SK-MEL-5 (cell line): ENCODE measurements around the gene ARID5A. TPM values are rescaled to one million over a fixed set of nuclear protein-coding genes. Genes with fewer than 3 reads are reported as not detected.
"Not testable (repeated sequence)": the region's sequence is repeated elsewhere in the genome, so short reads cannot be mapped to it uniquely, and the experiment has no call there.

ENCODE experiments used
- DNase-seq: peaks from one replicate; pipeline ENCODE4 v3.0.0-alpha.2; 2016; ENCODE audit warnings: low read depth, low spot score
- in situ Hi-C: cut with HindIII; loops from 2 replicates; pipeline ENCODE4 v1.10.0; 2016; ENCODE audit warnings: low sequenced_read_pairs, high pct_unique_total_duplicates, low pct_unique_long_range_greater_than_20kb
- polyA plus RNA-seq, 2 experiments: library from polyadenylated mRNA; depleted of rRNA; stranded (reverse); fragments of >200 nt; gene quantifications; 2 replicates each; pipeline ENCODE4 v1.2.3, GENCODE V29; 2015
- total RNA-seq: library from RNA; depleted of rRNA; stranded (reverse); fragments of >200 nt; shearing (Covaris generic); gene quantifications from 2 replicates; pipeline ENCODE4 v1.2.3, GENCODE V29; 2014; rRNA removed

The ARID5A gene
- 3.6 TPM in 2 replicates for total RNA-seq
- 8.7 and 9.0 TPM in 2 replicates for polyA plus RNA-seq (2015; cell fraction: cytosol; rRNA removed)
- polyA plus RNA-seq (2015; cell fraction: nucleus; rRNA removed), result 10.8 and 12.1 TPM in 2 replicates

GRCh38 chr2:96536445-96537065 lies at the start of gene ARID5A:
ARID5A (plus strand) TSS chr2:96536752; CDS start chr2:96536827, 75 bp downstream.
- in situ Hi-C loops, result loop anchor here (25.0 kb wide), 1 partner anchor 99 kb away; no protein-coding TSS in a partner anchor

DNA sequence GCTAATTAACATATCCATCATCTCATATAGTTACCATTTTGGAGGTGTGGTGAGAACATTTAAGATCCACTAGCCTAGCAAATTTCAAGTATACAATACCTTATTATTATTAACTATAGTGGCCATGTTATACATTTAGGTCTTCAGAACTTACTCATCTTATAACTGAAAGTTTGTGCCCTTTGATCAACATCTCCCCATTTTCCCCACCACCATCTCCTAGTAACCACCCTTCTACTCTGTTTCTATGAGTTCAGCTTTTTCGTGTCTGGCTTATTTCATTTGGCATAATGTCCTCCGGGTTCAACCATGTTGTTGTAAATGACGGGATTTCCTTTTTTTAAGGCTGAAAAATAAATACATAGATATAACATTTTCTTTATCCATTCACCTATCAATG lies 47.3 kb upstream of the ARID5A start:
- in situ Hi-C loops, result no loop called here
- DNase-seq, result no peak

More at GRCh38 chr2:96536445-96537065, at the start of gene ARID5A:
- peak; percentile 83 for DNase-seq

GRCh38 chr2:96489663-96490062 lies 46.9 kb upstream of the ARID5A start:
- in situ Hi-C loops, result no loop called here

GRCh38 chr2:96491860-96492497 lies 44.6 kb upstream of the ARID5A start:
- DNase-seq, result no peak
- in situ Hi-C loops, result no loop called here

More at GRCh38 chr2:96489663-96490062, 46.9 kb upstream of the ARID5A start:
- no peak for DNase-seq

DNA sequence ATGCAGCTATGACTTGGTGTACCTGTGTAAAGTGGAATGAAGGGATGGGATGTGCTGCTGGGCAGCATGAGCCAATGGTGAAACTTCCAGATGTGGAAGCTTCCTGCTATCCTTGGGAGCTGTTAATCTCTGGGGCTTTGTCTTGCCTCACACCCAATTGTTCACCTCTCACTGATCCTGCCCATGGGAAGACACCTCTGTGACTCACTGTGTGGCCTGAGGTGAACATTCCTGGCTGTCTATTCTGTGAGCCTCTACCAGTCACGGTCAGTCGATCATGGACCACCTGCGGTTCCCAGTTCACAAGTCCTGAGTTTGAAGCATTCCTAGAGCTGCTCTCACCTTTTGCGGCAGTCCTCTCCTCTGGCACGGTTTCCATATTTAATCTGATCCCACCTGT lies 43.5 kb upstream of the ARID5A start:
- no peak for DNase-seq
- in situ Hi-C loops, result no loop called here

GRCh38 chr2:96494188-96494587 lies 42.4 kb upstream of the ARID5A start:
- no peak for DNase-seq
- in situ Hi-C loops, result no loop called here

DNA sequence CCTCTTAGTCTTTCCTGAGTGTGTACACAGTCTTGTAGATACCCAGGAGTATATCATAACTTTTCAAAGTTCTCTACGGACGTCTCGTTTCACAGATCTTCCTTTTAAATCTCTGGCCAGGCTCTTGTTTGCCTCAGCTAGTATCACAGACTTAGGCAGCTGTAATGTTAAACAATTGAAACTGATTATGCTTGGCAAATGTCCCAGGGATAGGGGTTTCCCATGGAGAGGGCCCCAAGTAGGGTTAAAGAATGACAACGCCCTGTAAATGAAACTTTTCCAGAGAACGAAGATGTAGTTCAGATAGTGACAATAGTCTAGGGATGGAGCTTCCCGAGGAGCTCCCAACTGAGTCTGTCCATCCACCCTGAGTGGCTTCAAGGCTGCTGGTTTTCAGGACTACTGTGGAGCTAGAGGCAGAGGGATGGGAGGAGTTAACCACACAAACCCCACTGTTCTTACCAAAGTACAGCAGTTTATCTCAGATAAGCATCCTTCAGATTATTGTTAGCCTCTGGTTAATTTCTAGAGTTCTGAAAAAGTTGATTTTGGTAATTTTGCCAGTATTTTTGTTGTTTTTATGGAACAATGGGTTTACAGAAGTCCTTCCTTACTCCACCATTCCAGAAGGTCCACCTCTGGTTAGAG lies 40.4 kb upstream of the ARID5A start:
- in situ Hi-C loops, result no loop called here
- no peak for DNase-seq

GRCh38 chr2:96498021-96498431 lies 38.5 kb upstream of the ARID5A start:
- DNase-seq, result no peak
- in situ Hi-C loops, result no loop called here

DNA sequence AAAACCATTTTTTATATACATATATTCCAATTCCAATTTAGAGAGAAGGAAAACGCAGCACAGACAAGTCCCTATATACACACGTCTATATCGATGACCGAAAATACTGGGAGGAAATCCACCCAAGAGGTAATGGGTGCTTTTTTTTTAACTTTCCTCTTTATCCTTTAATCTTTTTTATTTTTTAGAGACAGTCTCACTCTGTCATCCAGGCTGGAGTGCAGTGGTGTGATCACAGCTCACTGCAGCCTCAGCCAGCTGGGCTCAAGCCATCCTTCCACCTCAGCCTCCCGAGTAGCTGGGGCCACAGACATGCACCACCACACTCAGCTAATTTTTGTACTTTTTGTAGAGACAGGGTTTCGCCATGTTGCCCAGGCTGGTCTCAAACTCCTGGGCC lies 37.9 kb upstream of the ARID5A start:
- in situ Hi-C loops, DNase-seq: not testable (repeated sequence)

- DNase-seq, result no peak
- in situ Hi-C loops, result no loop called here
Measured at GRCh38 chr2:96499061-96499960, 37.2 kb upstream of the ARID5A start.

GRCh38 chr2:96500385-96501066 lies 36.0 kb upstream of the ARID5A start:
- DNase-seq, result no peak
- in situ Hi-C loops, result no loop called here

DNA sequence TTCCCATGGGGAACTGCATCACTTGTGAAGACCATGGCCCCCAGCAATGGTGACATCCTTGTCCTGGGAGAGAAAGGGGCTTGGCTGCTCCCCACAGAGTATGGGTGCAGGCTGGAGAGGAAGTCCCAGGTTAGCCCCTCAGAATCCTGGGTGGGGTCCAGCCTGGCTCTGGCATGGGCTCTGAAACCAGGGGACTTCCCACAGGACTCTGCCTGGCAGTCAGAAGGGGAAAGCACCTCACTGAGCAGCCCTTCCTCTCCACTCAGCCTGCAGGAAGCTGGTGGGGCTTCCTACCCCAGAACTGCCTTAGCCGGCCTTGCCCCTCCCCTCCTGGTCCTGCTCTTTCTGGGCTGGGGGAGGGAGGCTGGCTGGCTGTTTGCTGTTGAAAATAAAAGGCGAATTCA lies 35.1 kb upstream of the ARID5A start:
- no peak for DNase-seq
- in situ Hi-C loops, result no loop called here

- in situ Hi-C loops, result no loop called here
- DNase-seq, result no peak
Measured at GRCh38 chr2:96501886-96502810, 34.4 kb upstream of the ARID5A start.

DNA sequence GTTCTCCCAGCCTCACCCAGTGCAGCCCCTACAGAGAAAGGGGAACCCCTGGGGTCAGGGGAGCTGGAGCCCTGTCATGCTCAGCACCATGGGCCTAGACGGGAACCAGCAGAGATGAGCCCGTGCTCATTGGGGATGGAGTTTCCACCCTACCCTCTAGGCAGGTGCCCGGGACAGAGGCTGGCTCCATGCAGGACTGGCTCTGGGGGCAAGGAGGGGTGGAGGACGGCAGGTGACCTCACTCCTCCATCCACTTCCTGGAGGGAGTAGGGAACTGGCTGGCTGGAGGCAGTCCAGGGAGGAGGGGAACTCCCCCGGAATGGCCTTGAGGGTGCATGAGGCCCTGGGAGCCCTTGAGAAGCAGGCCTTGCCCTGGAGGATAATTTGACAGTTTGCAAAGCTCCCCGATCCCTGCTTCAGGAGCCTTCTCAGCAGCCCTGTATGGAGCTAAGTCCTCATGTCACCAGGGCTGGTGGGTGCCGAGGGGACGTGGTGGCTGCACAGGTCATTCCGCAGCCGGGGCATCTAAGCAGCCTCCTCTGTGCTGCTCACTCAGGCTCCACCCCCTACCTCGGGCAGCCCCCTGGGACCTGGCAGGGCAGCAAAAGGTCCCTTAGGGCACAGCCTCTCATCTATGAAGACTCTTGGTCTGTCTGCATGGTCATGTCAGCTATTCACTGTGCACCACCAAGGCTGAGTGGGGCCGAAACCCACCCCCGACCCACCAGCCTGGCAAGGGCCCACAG lies 33.5 kb upstream of the ARID5A start:
- in situ Hi-C loops, result no loop called here
- no peak for DNase-seq

- no peak for DNase-seq
- in situ Hi-C loops, result no loop called here
Measured at GRCh38 chr2:96503637-96504243, 32.8 kb upstream of the ARID5A start.
